Measurements from ENCODE around the gene GPR179. TPM values are rescaled to one million over a fixed set of nuclear protein-coding genes. Genes with fewer than 3 reads are reported as not detected.

The GPR179 gene
- total RNA-seq, 6 experiments from 2014 or later: 0.07 to 0.22 TPM; not detected in 4

DNA sequence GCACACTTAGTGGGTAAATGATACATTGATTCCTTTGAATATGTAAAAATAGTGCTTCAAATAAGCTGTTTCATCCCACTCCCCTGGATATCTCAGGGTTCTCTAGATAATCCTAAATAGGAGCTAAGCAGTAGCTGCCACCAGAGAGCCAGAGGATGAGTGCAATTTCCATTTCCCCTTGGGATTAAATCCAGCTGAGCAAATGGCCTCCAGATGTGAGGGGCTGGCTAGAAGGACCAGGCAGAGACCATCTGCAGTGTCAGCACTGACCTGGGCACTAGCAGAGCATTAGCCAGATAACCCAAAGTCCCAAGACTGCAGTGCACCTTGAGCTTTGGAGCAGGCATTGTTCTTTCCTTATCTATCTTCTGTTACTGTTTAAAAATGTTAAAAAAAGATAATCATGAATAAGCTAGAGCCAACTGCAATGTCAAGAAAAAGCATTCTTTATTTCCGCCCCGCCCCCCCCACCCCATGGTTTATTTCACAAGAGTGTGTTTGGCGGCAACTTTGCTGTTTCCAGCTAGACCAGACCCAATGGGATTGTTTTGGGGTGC, 19.5 kb downstream of the GPR179 start:
- ATAC-seq: no peak
- DNase-seq: peak in 1 of 3 donors; percentile 24
- TF ChIP-seq POLR2A (IDR thresholded peaks at IDR 0.05): no peak
- TF ChIP-seq, protein P1, sequence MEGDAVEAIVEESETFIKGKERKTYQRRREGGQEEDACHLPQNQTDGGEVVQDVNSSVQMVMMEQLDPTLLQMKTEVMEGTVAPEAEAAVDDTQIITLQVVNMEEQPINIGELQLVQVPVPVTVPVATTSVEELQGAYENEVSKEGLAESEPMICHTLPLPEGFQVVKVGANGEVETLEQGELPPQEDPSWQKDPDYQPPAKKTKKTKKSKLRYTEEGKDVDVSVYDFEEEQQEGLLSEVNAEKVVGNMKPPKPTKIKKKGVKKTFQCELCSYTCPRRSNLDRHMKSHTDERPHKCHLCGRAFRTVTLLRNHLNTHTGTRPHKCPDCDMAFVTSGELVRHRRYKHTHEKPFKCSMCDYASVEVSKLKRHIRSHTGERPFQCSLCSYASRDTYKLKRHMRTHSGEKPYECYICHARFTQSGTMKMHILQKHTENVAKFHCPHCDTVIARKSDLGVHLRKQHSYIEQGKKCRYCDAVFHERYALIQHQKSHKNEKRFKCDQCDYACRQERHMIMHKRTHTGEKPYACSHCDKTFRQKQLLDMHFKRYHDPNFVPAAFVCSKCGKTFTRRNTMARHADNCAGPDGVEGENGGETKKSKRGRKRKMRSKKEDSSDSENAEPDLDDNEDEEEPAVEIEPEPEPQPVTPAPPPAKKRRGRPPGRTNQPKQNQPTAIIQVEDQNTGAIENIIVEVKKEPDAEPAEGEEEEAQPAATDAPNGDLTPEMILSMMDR (IDR thresholded peaks at IDR 0.05): no peak
- no peaks in the 10 kb centered on the region for H3K27me3 ChIP-seq
- H3K4me1 ChIP-seq: no peaks in the 10 kb centered on the region
- intact Hi-C loops (cut with DNase I): no loop called here
- H3K4me3 ChIP-seq: no peak overlapping the region
- 20% methylated on average over 1 of the region's 3 CpGs for WGBS (ENCODE audit: insufficient coverage, low coverage, low lambda C conversion rate, missing lambda C conversion rate)
- H3K9me3 ChIP-seq: no peaks in the 10 kb centered on the region
- H3K36me3 ChIP-seq: peaks cover 0 to 26% (median 5%) of the 10 kb centered on the region in 4 donors
- no peak overlapping the region for H3K27ac ChIP-seq

DNA sequence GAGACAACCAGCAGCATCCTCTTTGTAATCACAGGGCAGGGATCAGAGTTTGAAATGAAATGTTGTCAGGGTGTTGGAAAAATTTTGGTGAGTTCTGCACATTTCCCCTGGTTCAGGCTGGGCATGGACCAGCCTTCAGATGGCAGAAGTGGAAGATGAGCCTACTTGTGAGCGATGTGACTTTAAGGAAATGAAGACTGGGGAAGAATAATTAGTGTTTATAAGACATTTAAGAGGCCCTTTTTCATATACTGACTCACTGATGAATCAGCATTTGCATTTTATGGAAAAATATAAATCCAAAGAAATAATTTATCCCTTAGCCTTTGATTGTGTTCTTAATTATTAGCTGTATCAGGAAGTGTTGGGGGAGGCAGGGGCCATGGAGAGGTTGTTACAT, 20.9 kb downstream of the GPR179 start:
- ATAC-seq: no peak
- WGBS (ENCODE audit: insufficient coverage, low coverage, low lambda C conversion rate, missing lambda C conversion rate): 100% methylated on average over 1 of the region's 1 CpG
- no peak for DNase-seq
- intact Hi-C loops (cut with DNase I): no loop called here
- H3K4me1 ChIP-seq: no peaks in the 10 kb centered on the region
- no peak overlapping the region for H3K4me3 ChIP-seq
- TF ChIP-seq POLR2A (IDR thresholded peaks at IDR 0.05): no peak
- TF ChIP-seq, protein P1 (IDR thresholded peaks at IDR 0.05): no peak
- H3K27me3 ChIP-seq: no peaks in the 10 kb centered on the region
- peaks cover 0 to 26% (median 5%) of the 10 kb centered on the region in 4 donors for H3K36me3 ChIP-seq
- no peak overlapping the region for H3K27ac ChIP-seq
- no peaks in the 10 kb centered on the region for H3K9me3 ChIP-seq

DNA sequence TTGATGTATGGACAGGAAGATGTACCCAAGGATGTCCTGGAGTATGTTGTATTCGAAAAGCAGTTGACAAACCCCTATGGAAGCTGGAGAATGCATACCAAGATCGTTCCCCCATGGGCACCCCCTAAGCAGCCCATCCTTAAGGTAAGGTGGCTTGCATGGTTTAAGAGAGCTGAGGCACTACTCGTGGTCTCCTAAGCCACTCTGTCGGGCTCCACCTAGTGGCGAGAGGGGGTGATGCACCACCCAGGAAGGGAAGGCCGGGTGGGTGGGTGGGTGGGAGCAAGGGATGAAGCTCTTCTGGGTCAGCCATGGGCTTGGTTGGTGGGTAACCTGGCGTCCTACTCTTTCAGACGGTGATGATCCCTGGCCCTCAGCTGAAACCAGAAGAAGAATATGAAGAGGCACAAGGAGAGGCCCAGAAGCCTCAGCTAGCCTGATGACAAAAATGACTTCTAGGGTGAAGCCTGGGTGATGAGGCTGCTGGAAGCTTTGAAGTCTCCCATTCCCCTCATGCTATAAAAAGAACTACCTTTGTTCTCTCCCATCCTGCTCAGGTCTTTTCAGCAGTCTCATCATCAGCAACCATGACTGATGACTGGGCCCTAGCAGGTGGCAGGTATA, 21.5 kb downstream of the GPR179 start:
- Histone ChIP-seq H3K9me3 (no peaks in the 10 kb centered on the region), H3K27me3 (no peaks in the 10 kb centered on the region), H3K27ac (no peak overlapping the region), H3K36me3 (peaks cover 0 to 26% (median 5%) of the 10 kb centered on the region in 4 donors), H3K4me3 (no peak overlapping the region), H3K4me1 (no peaks in the 10 kb centered on the region)
- DNase-seq (peak; percentile 48 to 69 (median 54)), ATAC-seq (peak; percentile 75 to 82 (median 80))
- TF ChIP-seq, protein P1 (IDR thresholded peaks at IDR 0.05): peak in 3 of 4 donors; percentile 78 to 84 (median 83)
- TF ChIP-seq POLR2A (IDR thresholded peaks at IDR 0.05): no peak
- intact Hi-C loops (cut with DNase I): no loop called here
- WGBS (ENCODE audit: insufficient coverage, low coverage, low lambda C conversion rate, missing lambda C conversion rate): 6% methylated on average over 2 of the region's 8 CpGs

DNA sequence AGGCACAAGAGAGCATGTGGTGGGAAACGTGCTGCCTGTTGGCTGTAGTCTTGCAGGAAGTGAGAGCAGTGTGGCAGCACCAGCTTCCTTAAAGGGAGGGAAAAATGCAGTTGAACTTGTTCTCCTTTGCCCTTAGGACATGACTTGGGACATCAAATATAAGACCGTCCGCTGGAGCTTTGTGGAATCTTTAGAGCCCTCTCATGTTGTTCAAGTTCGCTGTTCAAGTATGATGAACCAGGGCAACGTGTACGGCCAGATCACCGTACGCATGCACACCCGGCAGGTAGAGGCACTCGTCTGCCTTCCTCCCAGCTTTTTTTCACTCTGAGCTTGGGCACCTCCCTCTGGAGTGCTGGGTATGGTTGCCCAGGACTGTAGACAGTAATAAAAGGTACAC, 23.3 kb downstream of the GPR179 start:
- WGBS (ENCODE audit: insufficient coverage, low coverage, low lambda C conversion rate, missing lambda C conversion rate): 75% methylated on average over 5 of the region's 10 CpGs
- peak in 1 of 3 donors; percentile 30 for DNase-seq

More for the DNA sequence above, 23.3 kb downstream of the GPR179 start:
- H3K36me3 ChIP-seq: peaks cover 0 to 29% (median 5%) of the 10 kb centered on the region in 4 donors
- TF ChIP-seq, protein P1 (IDR thresholded peaks at IDR 0.05): no peak
- no peak for TF ChIP-seq POLR2A (IDR thresholded peaks at IDR 0.05)
- H3K4me1 ChIP-seq: no peaks in the 10 kb centered on the region
- no peak for ATAC-seq
- no peak overlapping the region for H3K27ac ChIP-seq
- no peaks in the 10 kb centered on the region for H3K27me3 ChIP-seq
- H3K9me3 ChIP-seq: no peaks in the 10 kb centered on the region
- intact Hi-C loops (cut with DNase I): no loop called here
- H3K4me3 ChIP-seq: no peak overlapping the region
